ENCODE results near the gene ABR. TPM values are rescaled to one million over a fixed set of nuclear protein-coding genes. Genes with fewer than 3 reads are reported as not detected.

ABR gene
- polyA plus RNA-seq, 3 donors = 19.8 to 160 (median 26.0) TPM

DNA sequence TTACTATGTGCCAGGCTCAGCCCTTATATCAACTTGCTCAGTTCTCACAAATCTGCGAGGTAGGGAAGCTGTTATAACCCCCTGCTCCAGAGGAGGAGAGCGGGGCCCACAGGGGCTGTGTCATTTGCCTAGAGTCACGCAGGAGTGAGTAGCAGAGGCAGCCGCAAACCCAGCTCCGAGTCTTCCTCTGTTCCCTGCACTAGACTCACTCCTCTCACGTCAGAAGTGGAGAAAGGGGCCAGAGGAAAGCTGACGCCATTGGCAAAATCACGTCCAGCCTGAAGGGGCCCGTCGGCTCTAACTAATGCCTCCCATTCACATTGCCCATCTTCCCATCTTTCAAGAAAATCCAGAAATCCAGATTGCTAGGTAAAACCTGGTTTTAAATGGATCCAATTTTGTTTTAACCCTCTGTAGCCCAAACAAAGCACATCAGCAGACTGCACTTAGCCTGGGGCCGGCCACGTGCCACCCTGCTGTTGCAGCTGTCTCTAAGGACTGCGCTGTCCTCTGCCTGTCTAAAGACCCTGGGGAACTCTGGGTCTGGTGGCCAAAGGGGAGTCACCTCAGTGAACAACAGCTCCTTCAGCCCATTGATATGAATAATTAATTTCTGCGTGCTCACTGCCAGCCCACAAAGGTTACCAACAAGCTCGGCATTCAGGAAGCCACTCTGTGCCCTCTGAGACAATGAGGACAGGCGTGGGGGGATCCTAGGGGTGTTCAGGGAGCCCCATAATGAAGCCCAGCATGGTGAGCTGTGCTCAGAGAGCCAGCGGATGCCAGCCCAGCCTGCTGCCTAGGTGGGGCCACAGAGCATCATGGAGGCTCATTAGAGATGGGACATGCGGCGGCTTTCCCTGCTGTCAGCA lies 36.7 kb upstream of the ABR start:
- Mint-ChIP-seq H3K27me3 (ENCODE audit: low read depth in 3 of 3) (peaks cover 0 to 2% (median 2%) of the 10 kb centered on the region in 3 donors), H3K4me1 (peaks cover 44% of the 10 kb centered on the region), H3K4me3 (no peak overlapping the region), H3K27ac (peak overlapping the region in 4 of 7 donors; percentile 11 to 59 (median 30)), H3K36me3 (peaks cover 5 to 26% of the 10 kb centered on the region in 2 donors), H3K9me3 (peaks cover 0 to 2% (median 0%) of the 10 kb centered on the region in 7 donors)
- Histone ChIP-seq H3K27me3 (ENCODE audit: control insufficient read depth in 2 of 2, insufficient read depth in 2 of 2, low read length in 2 of 2) (no peaks in the 10 kb centered on the region), H3K79me2 (ENCODE audit: insufficient read depth, low read length) (peaks cover 86% of the 10 kb centered on the region), H3K4me1 (ENCODE audit: control insufficient read depth in 1 of 2, insufficient read depth in 2 of 2, low read length in 2 of 2) (peaks cover 25 to 26% of the 10 kb centered on the region in 2 donors), H3K4me2 (replicated peaks; ENCODE audit: extremely low read depth, low read length, poor library complexity, severe bottlenecking) (no peak overlapping the region), H3K9ac (ENCODE audit: insufficient read depth, low read length, poor library complexity, severe bottlenecking) (no peak overlapping the region), H3K27ac (ENCODE audit: low read depth in 1 of 2, low read length in 2 of 2) (no peak overlapping the region), H3K4me3 (replicated peaks in 1 of 3; ENCODE audit: low read depth in 2 of 3, low read length in 3 of 3) (no peak overlapping the region), H3K9me3 (replicated peaks in 1 of 2; ENCODE audit: control insufficient read depth in 1 of 2, insufficient read depth in 1 of 2, low read length in 2 of 2) (no peaks in the 10 kb centered on the region), H3K36me3 (replicated peaks in 1 of 2; ENCODE audit: control insufficient read depth in 1 of 2, insufficient read depth in 2 of 2, low read length in 2 of 2) (peaks cover 0 to 13% of the 10 kb centered on the region in 2 donors), H2AFZ (ENCODE audit: insufficient read depth, low read depth, low read length, poor library complexity, severe bottlenecking) (no peak overlapping the region), H4K20me1 (ENCODE audit: insufficient read depth, low read length) (peaks cover 72% of the 10 kb centered on the region)
- DNase-seq = no peak
- WGBS (ENCODE audit: insufficient coverage) = 93% methylated on average over 16 of the region's 19 CpGs
- TF ChIP-seq, protein P1, sequence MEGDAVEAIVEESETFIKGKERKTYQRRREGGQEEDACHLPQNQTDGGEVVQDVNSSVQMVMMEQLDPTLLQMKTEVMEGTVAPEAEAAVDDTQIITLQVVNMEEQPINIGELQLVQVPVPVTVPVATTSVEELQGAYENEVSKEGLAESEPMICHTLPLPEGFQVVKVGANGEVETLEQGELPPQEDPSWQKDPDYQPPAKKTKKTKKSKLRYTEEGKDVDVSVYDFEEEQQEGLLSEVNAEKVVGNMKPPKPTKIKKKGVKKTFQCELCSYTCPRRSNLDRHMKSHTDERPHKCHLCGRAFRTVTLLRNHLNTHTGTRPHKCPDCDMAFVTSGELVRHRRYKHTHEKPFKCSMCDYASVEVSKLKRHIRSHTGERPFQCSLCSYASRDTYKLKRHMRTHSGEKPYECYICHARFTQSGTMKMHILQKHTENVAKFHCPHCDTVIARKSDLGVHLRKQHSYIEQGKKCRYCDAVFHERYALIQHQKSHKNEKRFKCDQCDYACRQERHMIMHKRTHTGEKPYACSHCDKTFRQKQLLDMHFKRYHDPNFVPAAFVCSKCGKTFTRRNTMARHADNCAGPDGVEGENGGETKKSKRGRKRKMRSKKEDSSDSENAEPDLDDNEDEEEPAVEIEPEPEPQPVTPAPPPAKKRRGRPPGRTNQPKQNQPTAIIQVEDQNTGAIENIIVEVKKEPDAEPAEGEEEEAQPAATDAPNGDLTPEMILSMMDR (IDR thresholded peaks at IDR 0.05) = no peak
- intact Hi-C loops (cut with micrococcal nuclease) = no loop called here

DNA sequence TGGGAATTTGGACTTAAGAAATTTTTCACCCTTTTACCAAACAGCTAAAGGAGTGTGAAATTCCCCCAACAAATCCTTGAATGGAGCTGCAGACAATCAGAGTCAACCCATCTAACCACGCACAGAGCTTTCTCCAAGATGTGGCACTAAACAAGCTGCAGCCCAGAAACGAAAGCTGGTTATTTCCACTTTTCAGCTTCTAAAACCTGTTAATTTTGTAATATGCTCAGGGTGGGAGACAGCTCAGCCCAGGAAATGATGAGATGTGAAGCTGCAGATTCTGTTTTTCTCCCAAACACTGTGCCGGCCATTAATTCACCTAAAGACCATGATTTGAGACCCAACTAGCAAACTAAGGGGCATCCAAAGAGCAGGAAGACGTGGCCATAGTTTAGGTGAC lies 33.2 kb upstream of the ABR start:
- Histone ChIP-seq H3K4me3 (replicated peaks in 1 of 3; ENCODE audit: low read depth in 2 of 3, low read length in 3 of 3) (peak overlapping the region in 1 of 3 experiments; percentile 41), H3K4me1 (ENCODE audit: control insufficient read depth in 1 of 2, insufficient read depth in 2 of 2, low read length in 2 of 2) (peaks cover 38% of the 10 kb centered on the region in 2 donors), H3K27me3 (ENCODE audit: control insufficient read depth in 2 of 2, insufficient read depth in 2 of 2, low read length in 2 of 2) (no peaks in the 10 kb centered on the region), H4K20me1 (ENCODE audit: insufficient read depth, low read length) (peaks cover 40% of the 10 kb centered on the region), H3K36me3 (replicated peaks in 1 of 2; ENCODE audit: control insufficient read depth in 1 of 2, insufficient read depth in 2 of 2, low read length in 2 of 2) (peaks cover 0 to 6% of the 10 kb centered on the region in 2 donors), H2AFZ (ENCODE audit: insufficient read depth, low read depth, low read length, poor library complexity, severe bottlenecking) (no peak overlapping the region), H3K79me2 (ENCODE audit: insufficient read depth, low read length) (peaks cover 83% of the 10 kb centered on the region), H3K27ac (ENCODE audit: low read depth in 1 of 2, low read length in 2 of 2) (peak overlapping the region; percentile 61 to 85), H3K9ac (ENCODE audit: insufficient read depth, low read length, poor library complexity, severe bottlenecking) (peak overlapping the region; percentile 18), H3K4me2 (replicated peaks; ENCODE audit: extremely low read depth, low read length, poor library complexity, severe bottlenecking) (peak overlapping the region; percentile 48), H3K9me3 (replicated peaks in 1 of 2; ENCODE audit: control insufficient read depth in 1 of 2, insufficient read depth in 1 of 2, low read length in 2 of 2) (no peaks in the 10 kb centered on the region)
- Mint-ChIP-seq H3K27me3 (ENCODE audit: low read depth in 3 of 3) (peaks cover 0 to 2% (median 2%) of the 10 kb centered on the region in 3 donors), H3K27ac (peak overlapping the region; percentile 83 to 93 (median 88)), H3K4me3 (peak overlapping the region in 1 of 2 donors; percentile 65), H3K36me3 (peaks cover 10 to 24% of the 10 kb centered on the region in 2 donors), H3K9me3 (peaks cover 0 to 2% (median 0%) of the 10 kb centered on the region in 7 donors), H3K4me1 (peaks cover 58% of the 10 kb centered on the region)
- peak in 2 of 3 donors; percentile 40 to 41 for DNase-seq
- TF ChIP-seq, protein P1 (IDR thresholded peaks at IDR 0.05) = no peak
- 67% methylated on average over 1 of the region's 4 CpGs for WGBS (ENCODE audit: insufficient coverage)
- intact Hi-C loops (cut with micrococcal nuclease) = no loop called here
